T-helper 22 cell (primary cell): Measurements from ENCODE around the gene CHST9.
"Not testable (repeated sequence)": the region's sequence is repeated elsewhere in the genome, so short reads cannot be mapped to it uniquely, and the experiment has no call there.

Experiments used
- DNase-seq: peaks from one replicate; pipeline ENCODE4 v3.0.0-alpha.2; 2020; ENCODE audit warnings: low read depth

CHST9 gene

GRCh38 chr18:27171993-27172392 is 13.1 kb downstream of the CHST9 start:
- DNase-seq = no peak

- DNase-seq = no peak
These were observed 19.7 kb downstream of the CHST9 start for GRCh38 chr18:27165412-27165811.

GRCh38 chr18:27164905-27165304 is 20.2 kb downstream of the CHST9 start:
- DNase-seq = no peak

GRCh38 chr18:27163197-27163716 is 21.9 kb downstream of the CHST9 start:
- DNase-seq = not testable (repeated sequence)

- DNase-seq = not testable (repeated sequence)
These were observed 35.9 kb downstream of the CHST9 start for GRCh38 chr18:27149240-27149639.

GRCh38 chr18:27144672-27145071 is 40.4 kb downstream of the CHST9 start:
- no peak for DNase-seq

GRCh38 chr18:27143580-27144287 is 41.4 kb downstream of the CHST9 start:
- DNase-seq = no peak

- no peak for DNase-seq
These were observed 42.2 kb downstream of the CHST9 start for GRCh38 chr18:27142891-27143290.

GRCh38 chr18:27141876-27142275 is 43.2 kb downstream of the CHST9 start:
- no peak for DNase-seq

GRCh38 chr18:27138079-27138478 is 47.0 kb downstream of the CHST9 start:
- no peak for DNase-seq

GRCh38 chr18:27136208-27136535 is 48.9 kb downstream of the CHST9 start:
- DNase-seq = no peak

GRCh38 chr18:27135504-27136207 is 49.5 kb downstream of the CHST9 start:
- no peak for DNase-seq

- no peak for DNase-seq
These were observed 55.0 kb downstream of the CHST9 start for GRCh38 chr18:27130065-27130630.

- no peak for DNase-seq
These were observed 60.9 kb downstream of the CHST9 start for GRCh38 chr18:27124196-27124595.

GRCh38 chr18:27121108-27121507 is 64.0 kb downstream of the CHST9 start:
- DNase-seq = no peak

GRCh38 chr18:27120246-27120645 is 64.9 kb downstream of the CHST9 start:
- DNase-seq = no peak

- DNase-seq = no peak
These were observed 66.1 kb downstream of the CHST9 start for GRCh38 chr18:27118973-27119372.

- DNase-seq = no peak
These were observed 70.3 kb downstream of the CHST9 start for GRCh38 chr18:27114842-27115241.

GRCh38 chr18:27113358-27113757 is 71.8 kb downstream of the CHST9 start:
- no peak for DNase-seq

- no peak for DNase-seq
These were observed 74.8 kb downstream of the CHST9 start for GRCh38 chr18:27110319-27110718.

GRCh38 chr18:27109451-27109850 is 75.7 kb downstream of the CHST9 start:
- DNase-seq = no peak

GRCh38 chr18:27108842-27109241 is 76.3 kb downstream of the CHST9 start:
- no peak for DNase-seq

- DNase-seq = no peak
These were observed 80.4 kb downstream of the CHST9 start for GRCh38 chr18:27104743-27105142.
